NCI-H1417 (cell line): ENCODE results near the gene RNF227.

Experiments
- DNase-seq, 3 experiments: peaks; one replicate each; lab custom pipeline; 2025; lab: John Stamatoyannopoulos, UW

The RNF227 gene

DNA sequence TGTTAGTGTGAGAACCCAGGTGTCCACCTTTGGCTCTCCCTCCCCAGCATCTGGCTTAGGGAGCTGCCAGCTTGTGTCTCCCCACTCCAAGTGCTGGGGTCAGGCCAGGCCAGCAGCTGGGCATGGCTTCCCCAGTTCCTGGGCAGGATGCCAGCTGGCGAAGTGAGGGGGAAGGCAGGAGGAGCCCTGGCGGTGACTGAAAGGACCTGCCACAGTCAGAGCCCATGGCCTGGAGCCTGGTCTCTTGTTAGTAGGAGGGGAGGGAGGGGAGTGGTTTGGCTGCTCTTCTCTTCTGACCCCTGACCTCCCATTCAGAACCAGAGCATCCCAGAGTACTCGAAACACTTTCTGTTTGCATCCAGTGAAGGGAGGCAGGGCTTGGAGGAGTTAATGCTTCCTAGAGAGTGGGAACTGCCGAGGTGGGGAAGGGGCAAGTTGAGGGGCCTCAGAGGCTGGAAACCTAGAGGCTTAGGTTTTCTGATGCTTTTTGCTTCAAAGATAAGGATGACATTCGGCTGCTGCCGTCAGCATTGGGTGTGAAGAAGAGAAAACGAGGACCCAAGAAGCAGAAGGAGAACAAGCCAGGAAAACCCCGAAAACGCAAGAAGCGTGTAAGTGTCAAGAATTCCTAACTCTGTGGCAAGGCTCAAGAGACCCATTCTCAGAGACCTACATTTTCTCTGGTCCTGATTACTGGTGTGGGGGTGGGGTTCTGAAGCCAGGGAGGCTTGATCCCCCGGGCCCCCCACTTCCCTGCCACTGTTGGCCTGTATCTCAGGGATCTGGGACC lies 26.7 kb downstream of the RNF227 start:
- peak; percentile 79 to 95 (median 87) for DNase-seq

DNA sequence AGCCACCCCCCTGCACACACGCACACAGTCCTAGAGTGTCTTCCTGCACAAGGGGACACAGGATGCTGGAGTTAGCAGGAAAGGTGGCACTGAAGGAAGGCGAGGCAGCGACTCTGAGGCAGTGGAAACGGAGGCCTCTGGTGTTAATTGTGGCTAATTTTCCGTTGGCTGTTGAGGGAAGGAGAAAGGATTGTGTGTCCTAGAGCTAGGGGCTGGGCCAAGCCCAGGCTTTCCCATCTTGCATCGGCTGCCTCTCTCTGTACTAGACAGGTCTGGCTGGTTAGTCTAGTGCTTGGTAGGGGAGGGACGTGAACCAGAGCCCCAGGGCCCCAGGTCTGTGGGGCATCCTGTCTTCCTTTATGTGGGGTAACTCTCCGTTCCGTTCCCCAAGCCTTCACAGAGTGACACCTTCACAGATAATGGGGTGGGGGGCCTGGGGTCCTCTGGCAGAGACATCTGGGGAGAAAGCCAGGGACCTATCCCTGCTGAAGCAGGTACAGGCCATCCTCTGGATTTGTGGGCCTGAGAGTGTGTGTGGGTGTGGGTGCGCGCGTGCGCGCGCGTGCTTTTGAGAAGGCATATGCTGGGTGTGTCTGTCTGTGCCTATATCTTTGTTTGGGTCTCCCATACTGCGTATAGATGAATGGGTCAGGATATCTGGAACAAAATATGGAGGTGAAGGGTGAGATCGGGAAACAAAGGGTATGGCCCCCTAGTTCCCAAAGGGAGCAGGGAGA lies 27.7 kb downstream of the RNF227 start, which contains the start of gene CHD3:
TSS of gene CHD3 (plus strand) at position 606 of the 737 bp plus-strand sequence. CDS start 212 bp downstream, outside the sequence.
- DNase-seq, result peak; percentile 3 to 74 (median 68)

DNA sequence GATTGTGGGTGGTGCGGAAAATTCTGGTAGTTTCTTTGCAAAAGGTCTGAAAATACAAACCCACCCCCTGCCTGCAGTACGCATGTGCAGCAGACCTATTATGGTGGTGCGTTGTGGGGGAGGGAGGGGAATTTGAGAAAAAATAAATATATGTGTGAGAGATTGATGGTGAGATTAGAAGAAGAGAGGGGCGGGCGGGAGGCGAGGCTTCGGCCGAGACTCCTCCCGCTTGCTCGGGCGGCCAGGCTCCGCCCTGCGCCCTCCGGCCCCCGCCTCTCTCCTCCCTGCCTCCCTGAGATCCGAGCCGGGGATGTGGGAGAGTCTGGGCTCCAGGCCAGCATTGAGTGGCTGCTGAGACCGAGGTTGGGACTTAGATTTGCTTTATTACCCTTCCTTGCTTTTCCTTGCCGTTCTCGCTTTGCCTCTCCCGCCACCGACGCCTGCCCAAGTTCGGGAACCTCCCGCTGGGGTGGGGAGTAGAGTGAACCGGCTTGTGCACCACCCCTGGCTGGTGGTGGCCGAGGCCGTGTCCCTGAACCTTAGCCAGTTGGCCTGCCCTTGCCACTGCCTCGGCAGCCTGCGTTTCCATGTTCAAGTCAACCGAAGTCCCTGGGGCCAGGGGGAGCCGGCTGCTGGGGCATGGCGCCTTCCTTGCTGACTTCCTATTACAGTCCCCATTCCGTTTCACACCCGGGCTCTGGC lies 28.5 kb downstream of the RNF227 start:
- DNase-seq, result peak; percentile 89 to 96 (median 89)

DNA sequence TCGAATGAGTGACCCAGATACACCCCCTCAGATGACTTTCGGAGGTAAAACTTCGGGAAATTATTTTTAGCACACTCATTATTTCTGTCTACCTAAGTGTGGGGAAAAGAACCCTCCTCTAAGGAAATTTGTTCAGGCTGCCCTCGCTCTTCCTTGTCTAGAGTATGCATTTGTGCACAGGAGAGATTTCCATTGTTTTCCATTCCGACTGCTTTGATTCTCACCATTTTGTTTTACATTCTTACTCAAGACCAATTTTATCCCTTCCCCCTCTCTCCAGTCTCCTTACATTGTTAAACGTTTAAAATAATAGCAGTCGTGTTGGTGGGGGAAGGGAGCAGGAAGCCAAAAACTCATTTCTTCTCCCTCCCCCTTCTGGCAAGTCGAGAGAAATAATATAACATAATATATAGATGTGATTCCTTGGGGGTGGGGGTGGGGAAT lies 29.0 kb downstream of the RNF227 start:
- DNase-seq, result peak in 1 of 3 experiments; percentile 71

DNA sequence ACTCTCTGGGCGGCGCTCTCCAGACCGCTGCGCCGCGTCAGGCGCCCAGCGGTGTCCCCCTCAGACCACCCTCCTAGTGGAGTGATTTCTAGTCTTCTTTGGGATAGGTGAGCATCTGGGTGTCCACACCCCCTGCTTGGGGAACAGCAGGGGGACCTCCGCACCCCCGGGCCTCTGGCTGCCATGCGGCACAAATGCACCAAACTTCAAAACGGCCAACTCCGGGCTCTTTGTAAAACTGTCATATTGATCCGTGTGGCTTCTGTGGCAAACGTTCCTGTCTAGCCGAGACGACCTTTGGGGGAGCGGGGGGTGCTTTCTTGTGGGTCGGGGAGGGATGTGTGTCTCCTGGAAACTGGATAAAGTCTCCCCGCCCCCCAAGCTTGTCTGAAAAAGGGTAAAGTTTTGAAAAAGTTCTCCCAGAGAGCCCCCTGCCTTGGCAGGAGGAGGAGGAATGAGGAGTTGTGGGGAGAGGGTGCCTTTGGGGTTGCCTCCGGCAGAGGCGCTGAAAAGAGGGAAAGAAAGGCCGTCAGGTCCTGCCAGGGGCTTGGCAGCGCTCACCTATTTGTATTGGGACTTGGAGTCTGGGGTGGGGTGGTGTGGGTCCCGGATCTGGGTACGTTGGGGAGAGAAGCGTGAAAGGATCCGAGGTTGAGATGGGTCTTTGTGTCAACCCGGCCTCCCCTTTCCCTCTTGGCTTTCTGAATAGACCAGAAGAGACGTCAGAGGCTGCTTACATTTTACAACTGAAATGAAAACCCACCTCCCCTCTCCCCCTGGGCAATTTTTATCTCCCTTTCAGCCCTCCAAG lies 29.7 kb downstream of the RNF227 start:
- peak; percentile 34 to 71 (median 53) for DNase-seq

GRCh38 chr17:7885367-7886226 lies 30.5 kb downstream of the RNF227 start:
- peak; percentile 13 to 80 (median 58) for DNase-seq

DNA sequence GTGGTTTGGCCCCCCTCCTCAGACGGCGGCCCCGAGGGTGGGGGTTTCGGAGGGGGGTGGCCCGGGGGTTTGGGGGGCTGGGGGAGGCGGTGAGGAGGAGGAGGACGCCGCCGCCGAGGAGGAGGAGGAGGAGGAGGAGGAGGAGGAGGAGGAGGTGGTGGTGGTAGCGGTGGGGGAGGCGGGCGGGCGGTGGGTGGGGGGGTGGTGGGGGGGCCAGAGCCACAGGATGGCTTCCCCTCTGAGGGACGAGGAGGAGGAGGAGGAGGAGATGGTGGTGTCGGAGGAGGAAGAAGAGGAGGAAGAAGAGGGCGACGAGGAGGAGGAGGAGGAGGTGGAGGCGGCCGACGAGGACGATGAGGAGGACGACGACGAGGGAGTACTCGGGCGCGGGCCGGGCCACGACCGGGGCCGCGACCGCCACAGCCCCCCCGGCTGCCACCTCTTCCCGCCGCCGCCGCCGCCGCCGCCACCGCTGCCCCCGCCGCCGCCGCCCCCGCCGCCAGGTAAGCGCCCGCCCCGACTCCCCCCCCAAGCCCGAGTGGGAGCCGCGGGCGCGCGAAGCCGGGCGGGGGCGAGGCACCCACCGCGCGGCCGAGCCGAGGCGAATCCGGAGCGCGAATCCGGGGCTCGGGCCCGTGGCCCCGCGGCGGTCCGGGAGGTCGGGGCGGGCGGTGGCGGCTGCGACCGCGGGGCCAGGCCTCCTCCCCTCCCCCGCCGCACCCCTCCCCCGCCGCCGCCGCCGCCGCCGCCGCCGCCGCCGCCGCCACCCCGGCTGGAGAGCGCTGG lies 31.3 kb downstream of the RNF227 start:
- DNase-seq, result peak in 2 of 3 experiments; percentile 18 to 37

DNA sequence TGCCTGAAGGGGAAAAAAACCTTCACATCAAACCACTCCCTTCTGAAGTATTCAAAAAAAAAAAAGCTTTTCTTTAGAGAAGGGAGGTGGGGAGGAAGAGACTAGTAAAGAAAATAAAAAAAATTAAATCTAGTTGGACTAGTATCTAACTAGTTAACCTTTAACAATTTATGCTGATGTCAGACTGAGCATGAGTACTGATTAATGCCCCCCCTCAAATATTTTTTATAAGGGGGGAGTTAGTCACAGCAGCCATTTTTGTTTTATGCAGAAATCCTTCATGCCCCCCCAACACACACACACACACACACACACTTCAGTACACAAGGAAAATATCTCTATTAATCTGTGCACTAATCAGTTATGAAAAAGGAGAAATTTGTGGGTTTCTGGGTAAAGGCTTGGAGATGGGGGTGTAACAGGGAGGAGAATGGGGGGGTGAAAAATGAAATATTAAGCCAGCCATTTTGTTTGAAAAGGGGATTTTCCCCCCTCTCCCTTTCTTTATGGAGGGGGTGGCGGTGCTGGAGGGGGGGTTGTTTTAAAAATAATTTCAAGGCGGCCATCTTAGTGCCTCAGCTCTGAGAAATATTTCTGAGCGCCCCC lies 32.2 kb downstream of the RNF227 start:
- peak in 2 of 3 experiments; percentile 6 to 43 for DNase-seq

GRCh38 chr17:7882629-7883028 lies 33.5 kb downstream of the RNF227 start:
- no peak for DNase-seq

DNA sequence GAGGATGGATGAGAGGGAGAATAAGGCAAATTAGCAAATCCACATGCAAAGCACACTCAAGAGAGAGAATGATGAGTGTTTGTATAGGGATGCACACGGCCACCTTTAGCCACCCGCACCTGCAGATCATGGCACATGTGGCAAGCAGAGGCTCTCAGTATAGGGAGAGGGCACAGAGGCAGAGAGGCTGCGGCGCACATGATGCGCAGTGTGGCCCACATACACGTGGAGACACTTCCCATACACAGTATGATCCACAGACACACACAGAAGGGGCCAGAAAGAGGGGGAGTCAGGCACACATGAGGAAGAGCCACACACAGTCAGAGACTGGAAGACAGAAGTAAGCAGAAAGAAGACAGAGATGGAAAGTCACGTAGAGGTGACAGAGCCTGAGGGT lies 34.0 kb downstream of the RNF227 start:
- DNase-seq, result peak; percentile 17 to 74 (median 35)

DNA sequence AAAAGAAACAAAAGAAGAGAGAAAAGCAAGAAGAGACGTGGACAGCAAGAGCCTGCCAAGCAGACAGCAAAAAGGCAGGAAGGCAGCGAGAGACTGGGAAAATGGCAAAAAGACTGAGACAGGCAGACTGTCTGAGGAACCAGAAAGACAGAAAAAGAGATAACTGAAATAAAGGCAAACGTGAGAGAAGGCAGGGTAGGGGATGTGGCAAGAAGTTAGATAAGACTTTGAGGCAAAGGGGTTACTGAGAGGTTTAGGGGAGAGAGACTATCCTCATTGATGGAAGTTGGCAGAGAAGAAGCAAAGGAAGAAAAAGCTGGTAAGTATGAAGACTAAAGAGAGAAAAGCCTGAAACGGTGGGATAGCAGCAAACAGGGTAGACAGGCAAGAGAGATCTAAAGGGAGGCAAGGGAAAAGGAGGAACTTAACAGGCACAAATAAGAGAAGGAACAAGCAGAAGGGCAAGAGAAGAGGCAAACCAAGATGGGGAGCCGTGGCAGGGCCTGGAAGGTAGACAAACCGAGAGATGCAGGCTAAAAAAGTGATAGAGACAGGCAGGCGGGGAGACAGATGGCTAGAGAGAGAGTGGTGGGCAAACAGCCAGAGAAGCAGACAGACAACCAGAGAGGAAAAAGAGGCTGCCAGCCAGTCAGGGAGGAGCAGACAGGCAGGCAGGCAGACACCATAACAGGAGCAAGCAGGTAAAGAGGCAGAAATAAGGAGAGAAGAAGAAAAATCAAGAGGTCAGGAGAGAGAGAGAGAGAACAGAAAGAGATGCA lies 34.6 kb downstream of the RNF227 start:
- peak; percentile 17 to 74 (median 35) for DNase-seq

DNA sequence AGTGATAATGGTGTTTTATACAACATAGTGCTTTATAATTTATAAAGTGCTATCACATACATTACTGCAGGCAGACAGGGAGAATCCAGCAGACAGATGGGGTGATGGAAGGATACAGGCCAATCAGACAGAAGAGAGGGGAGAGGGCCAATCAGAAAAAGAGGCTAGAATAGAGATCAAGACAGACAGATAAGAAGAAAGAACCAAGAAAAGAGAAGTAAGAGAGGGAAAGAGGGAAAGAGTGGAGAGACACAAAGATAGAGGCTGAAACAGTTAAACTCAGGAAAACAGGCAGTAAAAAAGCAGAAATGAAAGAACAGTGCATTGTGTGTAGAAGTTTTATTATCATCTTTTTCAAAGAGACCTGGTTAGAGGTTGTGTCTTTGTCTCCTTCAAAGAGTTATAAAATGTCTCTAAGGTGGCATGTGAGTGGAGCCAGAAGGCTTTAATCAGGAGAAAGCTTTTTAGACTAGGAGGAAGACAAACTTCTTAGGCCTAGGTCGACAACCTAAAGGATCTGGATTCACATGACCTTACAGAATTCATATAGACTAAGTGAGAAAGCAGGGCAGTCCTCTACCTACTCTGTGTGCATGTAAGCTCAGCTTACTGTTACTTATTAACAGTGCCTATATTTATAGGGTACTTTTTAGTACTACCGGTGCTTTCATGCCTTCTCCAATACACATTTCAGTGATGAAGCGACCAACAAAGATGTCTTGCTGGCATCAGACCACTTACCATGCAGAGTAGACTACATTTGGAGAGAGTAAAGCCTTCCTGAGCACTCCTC lies 35.8 kb downstream of the RNF227 start:
- DNase-seq, result no peak

DNA sequence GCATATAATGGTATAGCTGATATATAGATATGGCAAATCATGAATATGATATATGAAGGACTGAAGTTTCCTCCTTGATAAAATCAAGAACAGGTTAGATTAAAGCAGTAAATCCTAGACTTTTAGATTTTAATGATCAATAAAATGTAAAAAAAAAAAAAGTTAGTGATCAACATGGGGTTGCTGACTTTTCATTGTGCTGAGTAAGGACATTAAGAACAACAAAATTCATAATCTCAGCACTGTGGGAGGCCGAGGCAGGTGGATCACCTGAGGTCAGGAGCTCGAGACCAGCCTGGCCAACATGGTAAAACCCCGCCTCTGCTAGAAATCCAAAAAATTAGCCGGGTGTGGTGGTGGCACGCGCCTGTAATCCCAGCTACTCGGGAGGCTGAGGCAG lies 37.9 kb downstream of the RNF227 start:
- no peak for DNase-seq

DNA sequence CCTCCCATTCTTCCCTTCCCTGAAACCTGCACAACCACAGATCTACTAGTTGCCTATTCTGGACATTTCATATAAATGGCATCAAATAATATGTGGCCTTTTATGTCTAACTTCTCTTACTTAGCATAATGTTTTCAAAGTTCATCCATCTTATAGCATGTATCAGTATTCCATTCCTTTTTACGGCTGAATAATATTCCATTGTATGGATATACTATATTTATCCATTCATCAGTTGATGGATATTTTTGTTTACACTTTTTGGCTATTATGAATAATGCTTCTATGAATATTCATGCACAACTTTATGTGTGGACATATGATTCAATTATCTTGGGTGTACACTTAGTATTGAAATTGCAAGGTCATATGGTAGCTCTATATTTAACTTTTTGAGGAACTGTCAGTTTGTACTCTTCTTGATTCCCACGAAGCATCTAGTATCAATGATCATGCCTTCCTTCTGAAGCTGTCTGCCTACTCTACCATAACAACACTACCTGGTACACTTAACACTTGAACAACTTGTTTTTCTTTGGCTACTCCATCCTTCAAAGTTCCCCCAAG lies 40.2 kb downstream of the RNF227 start:
- DNase-seq, result no peak

- DNase-seq, result no peak
Measured at GRCh38 chr17:7873051-7873450, 43.0 kb downstream of the RNF227 start.

DNA sequence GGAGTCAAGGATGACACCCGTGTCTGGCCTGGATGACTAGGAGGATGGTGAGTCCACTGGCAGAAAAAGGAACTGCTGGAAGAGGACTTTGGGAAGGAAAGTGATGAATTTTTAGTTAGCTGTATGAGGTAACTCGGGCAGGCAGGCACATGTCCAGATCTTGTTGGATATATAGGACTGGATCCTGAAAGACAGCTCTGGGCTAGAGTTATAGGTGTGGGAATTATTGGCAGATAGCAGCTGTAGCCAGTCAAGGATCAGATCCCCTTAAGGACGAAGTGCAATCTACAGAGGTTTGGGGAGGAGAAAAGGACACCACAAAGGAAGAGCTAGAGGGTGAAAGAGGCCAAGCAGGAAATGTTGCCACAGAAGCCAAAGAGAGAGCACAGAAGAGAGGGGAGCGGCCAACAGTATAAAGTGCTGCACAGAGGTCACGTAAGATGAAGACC lies 48.2 kb downstream of the RNF227 start:
- no peak for DNase-seq

GRCh38 chr17:7864995-7865650 lies 51.0 kb downstream of the RNF227 start:
- no peak for DNase-seq
